Measurements from ENCODE around the gene GALE.

- TF ChIP-seq CTCF (IDR thresholded peaks at IDR 0.05) (no peak), POLR2A (IDR thresholded peaks at IDR 0.05) (no peak), POLR2AphosphoS5 (IDR thresholded peaks at IDR 0.05) (no peak), EP300 (IDR thresholded peaks at IDR 0.05; ENCODE audit: low read depth) (no peak)
Observed at GRCh38 chr1:23838401-23838866, 37.9 kb upstream of the GALE start.
